ENCODE measurements around the gene PRLHR. TPM values are rescaled to one million over a fixed set of nuclear protein-coding genes. Genes with fewer than 3 reads are reported as not detected.

Gene PRLHR
- total RNA-seq, 1 experiment from 2014 or later = not detected

- no peak for DNase-seq (ENCODE audit: low spot score)
- 0 out of 2 replicates have a peak, but pooled peaks cover 2% of the 10 kb centered on the region for H3K27me3 Mint-ChIP-seq (ENCODE audit: low read depth)
- no peaks in the 10 kb centered on the region for H3K4me1 Mint-ChIP-seq
- H3K36me3 Mint-ChIP-seq = no peaks in the 10 kb centered on the region
- H3K27ac Mint-ChIP-seq = no peak overlapping the region
- POLR2A ChIA-PET = interaction anchor here (1.2 kb wide), 1 partner anchor 77 kb away, joined by 3 read pairs; no protein-coding TSS in a partner anchor
- no peak overlapping the region for H3K4me3 Mint-ChIP-seq
- TF ChIP-seq E2F1 (CRISPR knock-in tag; IDR thresholded peaks at IDR 0.05) (no peak), USF1 (CRISPR knock-in tag; IDR thresholded peaks at IDR 0.05) (no peak), ETV6 (CRISPR knock-in tag; IDR thresholded peaks at IDR 0.05) (no peak), NR1H2 (CRISPR knock-in tag; IDR thresholded peaks at IDR 0.05) (no peak), IRF1 (CRISPR knock-in tag; IDR thresholded peaks at IDR 0.05) (no peak), NFYB (CRISPR knock-in tag; conservative IDR thresholded peaks at IDR 0.05; ENCODE audit: low read depth) (no peak)
- H3K9me3 Mint-ChIP-seq = no peaks in the 10 kb centered on the region
- ATAC-seq = no peak
- CTCF ChIA-PET = interaction anchor here (0.6 to 2.7 kb wide), 7 partner anchors 9 to 108 kb away, joined by 3 to 10 read pairs (median 3); no protein-coding TSS in a partner anchor
These were observed 10.2 kb upstream of the PRLHR start for GRCh38 chr10:118605694-118606093.

- ATAC-seq = peak; percentile 11
- no peaks in the 10 kb centered on the region for H3K9me3 Mint-ChIP-seq
- ChIA-PET CTCF (interaction anchor here (0.5 to 4.3 kb wide), 12 partner anchors 8 to 124 kb away, joined by 3 to 53 read pairs (median 8); no protein-coding TSS in a partner anchor), POLR2A (interaction anchor here (0.6 kb wide), 2 partner anchors 96 to 1295 kb away, joined by 3 read pairs; no protein-coding TSS in a partner anchor)
- peak overlapping the region; percentile 82 for H3K4me3 Mint-ChIP-seq
- TF ChIP-seq NR2C2 (CRISPR knock-in tag; IDR thresholded peaks at IDR 0.05) = no peak
- TF ChIP-seq FOXP4 (CRISPR knock-in tag; IDR thresholded peaks at IDR 0.05) = no peak
- TF ChIP-seq PRDM15 (CRISPR knock-in tag; IDR thresholded peaks at IDR 0.05) = no peak
- no peak for TF ChIP-seq ZBTB43 (CRISPR knock-in tag; IDR thresholded peaks at IDR 0.05)
- no peak for TF ChIP-seq SMAD3 (CRISPR knock-in tag; IDR thresholded peaks at IDR 0.05; ENCODE audit: borderline replicate concordance)
- no peak for TF ChIP-seq PREB (CRISPR knock-in tag; IDR thresholded peaks at IDR 0.05; ENCODE audit: borderline replicate concordance)
- TF ChIP-seq MAX (CRISPR knock-in tag; IDR thresholded peaks at IDR 0.05) = no peak
- no peak for TF ChIP-seq ZMAT4 (CRISPR knock-in tag; IDR thresholded peaks at IDR 0.05)
- TF ChIP-seq NFATC4 (CRISPR knock-in tag; IDR thresholded peaks at IDR 0.05) = no peak
- no peak for TF ChIP-seq CDX4 (CRISPR knock-in tag; IDR thresholded peaks at IDR 0.05; ENCODE audit: borderline replicate concordance)
- no peak for TF ChIP-seq RORB (CRISPR knock-in tag; IDR thresholded peaks at IDR 0.05)
- H3K4me1 Mint-ChIP-seq = peaks cover 21% of the 10 kb centered on the region
- peaks cover 56% of the 10 kb centered on the region for H3K27me3 Mint-ChIP-seq (ENCODE audit: low read depth)
- no peak overlapping the region for H3K27ac Mint-ChIP-seq
- no peaks in the 10 kb centered on the region for H3K36me3 Mint-ChIP-seq
- peak; percentile 16 for DNase-seq (ENCODE audit: low spot score)
These were observed 1.1 kb upstream of the PRLHR start for GRCh38 chr10:118596426-118597124.
